Measurements from ENCODE around the gene NKX1-2.

DNA sequence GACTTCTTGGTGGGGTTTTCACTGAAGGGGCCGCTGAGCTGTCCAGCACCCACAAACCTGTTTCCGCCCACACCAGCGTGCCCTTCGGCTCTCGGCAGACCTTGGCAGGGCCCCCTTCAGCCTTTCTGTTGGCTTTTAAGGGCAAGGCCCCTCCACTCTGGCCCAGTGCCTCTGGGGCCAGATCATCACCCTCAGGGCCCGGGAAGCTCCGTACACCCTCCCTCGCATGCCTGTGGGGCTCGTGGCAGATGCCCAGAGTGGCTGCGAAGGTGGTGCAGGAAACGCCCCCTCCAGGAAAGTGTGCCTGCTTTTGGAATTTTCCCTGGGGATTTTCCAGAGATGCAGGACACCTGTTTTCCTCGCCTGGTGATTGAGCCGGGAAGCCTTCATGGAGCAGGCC, 18.8 kb upstream of the NKX1-2 start:
- TF ChIP-seq, protein P1, sequence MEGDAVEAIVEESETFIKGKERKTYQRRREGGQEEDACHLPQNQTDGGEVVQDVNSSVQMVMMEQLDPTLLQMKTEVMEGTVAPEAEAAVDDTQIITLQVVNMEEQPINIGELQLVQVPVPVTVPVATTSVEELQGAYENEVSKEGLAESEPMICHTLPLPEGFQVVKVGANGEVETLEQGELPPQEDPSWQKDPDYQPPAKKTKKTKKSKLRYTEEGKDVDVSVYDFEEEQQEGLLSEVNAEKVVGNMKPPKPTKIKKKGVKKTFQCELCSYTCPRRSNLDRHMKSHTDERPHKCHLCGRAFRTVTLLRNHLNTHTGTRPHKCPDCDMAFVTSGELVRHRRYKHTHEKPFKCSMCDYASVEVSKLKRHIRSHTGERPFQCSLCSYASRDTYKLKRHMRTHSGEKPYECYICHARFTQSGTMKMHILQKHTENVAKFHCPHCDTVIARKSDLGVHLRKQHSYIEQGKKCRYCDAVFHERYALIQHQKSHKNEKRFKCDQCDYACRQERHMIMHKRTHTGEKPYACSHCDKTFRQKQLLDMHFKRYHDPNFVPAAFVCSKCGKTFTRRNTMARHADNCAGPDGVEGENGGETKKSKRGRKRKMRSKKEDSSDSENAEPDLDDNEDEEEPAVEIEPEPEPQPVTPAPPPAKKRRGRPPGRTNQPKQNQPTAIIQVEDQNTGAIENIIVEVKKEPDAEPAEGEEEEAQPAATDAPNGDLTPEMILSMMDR (IDR thresholded peaks at IDR 0.05 in 8 of 11, conservative IDR thresholded peaks at IDR 0.05 in 3 of 11): no peak
- no peak for TF ChIP-seq POLR2A (IDR thresholded peaks at IDR 0.05)

All from spleen (tissue), 7 donors.